Measurements from ENCODE around the gene HMG20B.

DNA sequence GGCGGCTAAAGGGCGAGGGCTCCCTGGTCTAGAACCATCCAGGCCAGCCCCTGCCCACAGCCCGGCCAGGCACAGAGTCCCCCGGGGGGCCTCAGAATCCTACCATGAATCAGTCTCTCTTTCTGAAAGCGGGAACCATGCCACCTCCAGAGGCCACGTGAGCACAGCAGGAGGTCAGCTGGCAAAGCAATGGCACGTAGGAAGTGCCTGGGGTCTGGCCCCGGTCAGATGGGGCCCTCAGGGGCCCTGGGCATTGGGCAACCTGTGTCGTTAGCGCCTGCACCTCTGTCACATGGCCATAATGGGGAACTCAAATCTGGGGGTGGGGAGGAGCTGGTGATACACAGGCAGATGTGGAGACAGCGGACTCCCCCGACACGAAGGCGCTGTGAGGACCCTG lies 24.1 kb upstream of the HMG20B start:
- TF ChIP-seq CTCF (optimal IDR thresholded peaks at IDR 0.05 in 1 of 3, IDR thresholded peaks at IDR 0.05 in 1 of 3, conservative IDR thresholded peaks at IDR 0.05 in 1 of 3; ENCODE audit: extremely low read depth in 1 of 3, insufficient read depth in 2 of 3, low read length in 3 of 3) (no peak), EZH2 (IDR thresholded peaks at IDR 0.05; ENCODE audit: low read length) (no peak)

Data from keratinocyte (primary cell).